Measurements from ENCODE around the gene MCM7.

- TF ChIP-seq RCOR1 (conservative IDR thresholded peaks at IDR 0.05; ENCODE audit: low read depth, low read length) (no peak), IKZF1 (conservative IDR thresholded peaks at IDR 0.05) (no peak), BCLAF1 (IDR thresholded peaks at IDR 0.05) (no peak)
Observed at GRCh38 chr7:100071018-100071723, 30.0 kb downstream of the MCM7 start.
